HCT116 (cell line): ENCODE measurements around the gene TBC1D32. TPM values are rescaled to one million over a fixed set of nuclear protein-coding genes. Genes with fewer than 3 reads are reported as not detected.

Source experiments
- ATAC-seq: fragments of 200-7000 bp; cut with Tn5 transposase; 2 replicates; pipeline ENCODE4 v1.9.1; 2020; ENCODE audit warnings: mild to moderate bottlenecking, moderate library complexity
- BruUV-seq: library from RNA; stranded (reverse); fragments of 400-500 nt; replicated peaks from 2 replicates; lab custom pipeline; 2021; lab: Mats Ljungman, UMichigan
- CTCF ChIA-PET: fragments of 300-600 bp; sonication (Branson Sonifier 250); formaldehyde crosslinking; loops from one replicate; lab custom pipeline; 2021; ENCODE audit warnings: antibody characterized with exemption; lab: Charles Lee
- POLR2A ChIA-PET: fragments of 300-600, 350-600 bp; sonication (Branson Sonifier 250); formaldehyde crosslinking; loops from one replicate; lab custom pipeline; 2021; ENCODE audit warnings: antibody characterized with exemption; lab: Charles Lee
- RAD21 ChIA-PET, 2 experiments: fragments of 300-600 bp; sonication (Branson Sonifier 250); formaldehyde crosslinking; loops; one replicate each; lab custom pipeline; 2023; ENCODE audit warnings: low total read pairs in 2 of 2; ENCODE audit not compliant: uncharacterized antibody in 2 of 2, unreplicated experiment in 2 of 2, low non-redundant PET in 1 of 2; lab: Charles Lee
- DNase-seq: peaks from one replicate; pipeline ENCODE4 v3.0.0-alpha.2; 2010; ENCODE audit warnings: low read depth, low spot score
- H2AFZ ChIP-seq: fragments of 200-600 bp; shearing (Covaris generic), sonication (generic); 2 replicates; pipeline ENCODE4 v1.6.1; 2017; ENCODE audit warnings: low read depth, mixed run types, mixed read lengths, antibody characterized with exemption, low read length; ENCODE audit not compliant: poor library complexity, severe bottlenecking
- H3K27ac ChIP-seq: 2 replicates; pipeline ENCODE4 v1.5.1; 2012; ENCODE audit warnings: low read depth, low read length
- H3K27me3 ChIP-seq: fragments of 200-600 bp; sonication (generic); 2 replicates; pipeline ENCODE4 v1.6.1; 2016; ENCODE audit warnings: mixed run types, low read length, mixed read lengths; ENCODE audit not compliant: insufficient read depth
- H3K36me3 ChIP-seq, 2 experiments: fragments of 200-500 bp in 1 of 2; fragments of 200-600 bp in 1 of 2; sonication (Bioruptor generic) in 1 of 2; sonication (generic) in 1 of 2; 2 replicates each; pipeline versions ENCODE4 v1.5.1 to v1.6.1; 2014 to 2016; ENCODE audit warnings: low read length in 2 of 2, inconsistent platforms in 1 of 2, mixed read lengths in 1 of 2, mixed run types in 1 of 2; ENCODE audit not compliant: insufficient read depth in 2 of 2, control insufficient read depth in 1 of 2
- H3K4me1 ChIP-seq, 2 experiments: fragments of 200-600 bp in 1 of 2; sonication (generic) in 1 of 2; 2 replicates each; pipeline versions ENCODE4 v1.5.1 to v1.6.1; 2012 to 2017; ENCODE audit warnings: low read length in 2 of 2, inconsistent platforms in 1 of 2, mild to moderate bottlenecking in 1 of 2, mixed read lengths in 1 of 2, mixed run types in 1 of 2, moderate library complexity in 1 of 2; ENCODE audit not compliant: insufficient read depth in 2 of 2, control insufficient read depth in 1 of 2
- H3K4me2 ChIP-seq: fragments of 200-600 bp; sonication (generic); 2 replicates; pipeline ENCODE4 v1.6.1; 2017; ENCODE audit warnings: mixed run types, low read length, mixed read lengths
- H3K4me3 ChIP-seq, 2 experiments: fragments of 200-600 bp in 1 of 2; sonication (generic) in 1 of 2; replicated peaks in 1 of 2; 2 replicates each; pipeline ENCODE4 v1.5.1; 2011 to 2016; ENCODE audit warnings: low read length in 2 of 2, control low read depth in 1 of 2, low read depth in 1 of 2, mild to moderate bottlenecking in 1 of 2, mixed read lengths in 1 of 2, mixed run types in 1 of 2
- H3K79me2 ChIP-seq: fragments of 200-600 bp; sonication (generic); 2 replicates; pipeline ENCODE4 v1.6.1; 2017; ENCODE audit warnings: mild to moderate bottlenecking, mixed run types, low read length, moderate library complexity, mixed read lengths; ENCODE audit not compliant: insufficient read depth
- H3K9ac ChIP-seq: fragments of 200-600 bp; sonication (generic); 2 replicates; pipeline ENCODE4 v1.6.1; 2016; ENCODE audit warnings: low read length, mixed read lengths
- H3K9me2 ChIP-seq: fragments of 200-600 bp; sonication (generic), shearing (Covaris generic); 2 replicates; pipeline ENCODE4 v1.6.1; 2017; ENCODE audit warnings: mixed run types, mild to moderate bottlenecking, moderate library complexity; ENCODE audit not compliant: insufficient read depth
- H3K9me3 ChIP-seq, 2 experiments: fragments of 200-500 bp in 1 of 2; fragments of 200-600 bp in 1 of 2; sonication (Bioruptor generic) in 1 of 2; sonication (generic) in 1 of 2; 2 replicates each; pipeline ENCODE4 v1.6.1; 2014 to 2017; ENCODE audit warnings: low read length in 2 of 2, mixed read lengths in 2 of 2, inconsistent platforms in 1 of 2, low read depth in 1 of 2, mild to moderate bottlenecking in 1 of 2, mixed run types in 1 of 2, moderate library complexity in 1 of 2; ENCODE audit not compliant: control insufficient read depth in 1 of 2, insufficient read depth in 1 of 2
- H4K20me1 ChIP-seq: fragments of 200-600 bp; sonication (generic), shearing (Covaris generic); 2 replicates; pipeline ENCODE4 v1.6.1; 2017; ENCODE audit warnings: mixed run types, mild to moderate bottlenecking, moderate library complexity; ENCODE audit not compliant: insufficient read depth
- ATF3 ChIP-seq: IDR thresholded peaks from 2 replicates; pipeline ENCODE4 v1.6.1; 2012
- CEBPB ChIP-seq: IDR thresholded peaks from 2 replicates; pipeline ENCODE4 v1.6.1; 2012; ENCODE audit warnings: low read depth
- EGR1 ChIP-seq: IDR thresholded peaks from 2 replicates; pipeline ENCODE4 v1.6.1; 2012; ENCODE audit warnings: low read depth
- ELF1 ChIP-seq: IDR thresholded peaks from 2 replicates; pipeline ENCODE4 v1.6.1; 2012; ENCODE audit warnings: low read depth, borderline replicate concordance
- JUND ChIP-seq: IDR thresholded peaks from 2 replicates; pipeline ENCODE4 v1.6.1; 2012
- POLR2A ChIP-seq: IDR thresholded peaks from 2 replicates; pipeline ENCODE4 v1.7.0; 2011; ENCODE audit warnings: borderline replicate concordance; ENCODE audit not compliant: insufficient read depth, insufficient read length; ENCODE audit errors: extremely low read depth
- POLR2AphosphoS5 ChIP-seq: IDR thresholded peaks from 2 replicates; pipeline ENCODE4 v1.6.1; 2011; ENCODE audit warnings: mild to moderate bottlenecking, low read depth, low read length, moderate library complexity
- RAD21 ChIP-seq: IDR thresholded peaks from 2 replicates; pipeline ENCODE4 v1.6.1; 2012; ENCODE audit warnings: low read depth, mild to moderate bottlenecking
- SIN3A ChIP-seq: IDR thresholded peaks from 2 replicates; pipeline ENCODE4 v1.6.1; 2012; ENCODE audit warnings: low read depth
- SP1 ChIP-seq: IDR thresholded peaks from 2 replicates; pipeline ENCODE4 v1.6.1; 2012; ENCODE audit warnings: low read depth
- SRF ChIP-seq: IDR thresholded peaks from 2 replicates; pipeline ENCODE4 v1.6.1; 2012; ENCODE audit warnings: low read depth
- ZBTB33 ChIP-seq: IDR thresholded peaks from 2 replicates; pipeline ENCODE4 v1.6.1; 2011; ENCODE audit warnings: mild to moderate bottlenecking, low read length, moderate library complexity; ENCODE audit not compliant: insufficient replicate concordance; ENCODE audit errors: extremely low read depth
- intact Hi-C: fragments of 100-400 bp; cut with micrococcal nuclease; formaldehyde crosslinking; loops from 2 replicates; pipeline ENCODE4 v1.10.0; 2022
- total RNA-seq: library from RNA; stranded (reverse); gene quantifications from one replicate; pipeline ENCODE4 v1.2.1, GENCODE V29; 2021; ENCODE audit not compliant: unreplicated experiment

The TBC1D32 gene
- total RNA-seq, 1 experiment from 2014 or later = 13.8 TPM

GRCh38 chr6:121032268-121033006 lies 301.8 kb downstream of the TBC1D32 start:
- no peak overlapping the region for H3K4me3 ChIP-seq
- ATAC-seq = no peak
- ChIA-PET CTCF (no interaction called here), POLR2A (no interaction called here), RAD21 (no interaction called here)
- intact Hi-C loops = no loop called here
- H4K20me1 ChIP-seq = no peaks in the 10 kb centered on the region
- no peak overlapping the region for H3K9ac ChIP-seq
- H3K4me1 ChIP-seq = no peaks in the 10 kb centered on the region
- DNase-seq = no peak
- H3K9me2 ChIP-seq = no peaks in the 10 kb centered on the region
- no peaks in the 10 kb centered on the region for H3K27me3 ChIP-seq
- no peaks in the 10 kb centered on the region for H3K9me3 ChIP-seq
- H3K4me2 ChIP-seq = no peak overlapping the region
- H3K79me2 ChIP-seq = no peaks in the 10 kb centered on the region
- no peak overlapping the region for H2AFZ ChIP-seq
- BruUV-seq = no TSS peak
- no peak for TF ChIP-seq ZBTB33
- no peak for TF ChIP-seq JUND
- TF ChIP-seq RAD21 = no peak
- TF ChIP-seq SRF = no peak
- no peak for TF ChIP-seq ATF3
- TF ChIP-seq SP1 = no peak
- no peak for TF ChIP-seq POLR2A
- TF ChIP-seq POLR2AphosphoS5 = no peak
- no peak for TF ChIP-seq ELF1
- no peak for TF ChIP-seq SIN3A
- no peak for TF ChIP-seq EGR1
- TF ChIP-seq CEBPB = no peak
- no peaks in the 10 kb centered on the region for H3K36me3 ChIP-seq
- H3K27ac ChIP-seq = no peak overlapping the region

Other genes starting within 250 kb of the TBC1D32 start
- 1.1 TPM for gene GJA1, start 101.2 kb upstream of the TBC1D32 start, total RNA-seq